Keratinocyte (primary cell): ENCODE data around the gene CCDC148. TPM values are rescaled to one million over a fixed set of nuclear protein-coding genes. Genes with fewer than 3 reads are reported as not detected.

Experiments used
- DNase-seq: peaks from one replicate; pipeline ENCODE4 v3.0.0-alpha.2; 2011; ENCODE audit warnings: low read depth, missing footprints, low spot score
- FAIRE-seq: peaks from 2 replicates; lab custom pipeline; 2011; peaks lifted over from hg19 to GRCh38; lab: Jason Lieb, UNC
- H2AFZ ChIP-seq: 2 replicates; pipeline ENCODE4 v1.6.0; 2012; ENCODE audit warnings: low read length, control low read depth, inconsistent platforms; ENCODE audit not compliant: control insufficient read depth
- H3K27ac ChIP-seq: 2 replicates; pipeline ENCODE4 v1.5.1; 2011; ENCODE audit warnings: low read length; ENCODE audit not compliant: control insufficient read depth, insufficient read depth
- H3K27me3 ChIP-seq: 3 replicates; pipeline ENCODE4 v1.6.0; 2011; ENCODE audit warnings: low read length; ENCODE audit not compliant: control insufficient read depth, insufficient read depth; ENCODE audit errors: extremely low read depth
- H3K36me3 ChIP-seq, 2 experiments: 2 replicates in 1 of 2; 3 replicates in 1 of 2; pipeline ENCODE4 v1.5.1; 2011; ENCODE audit warnings: low read length in 2 of 2, mild to moderate bottlenecking in 1 of 2; ENCODE audit not compliant: control insufficient read depth in 2 of 2, insufficient read depth in 2 of 2; ENCODE audit errors: extremely low read depth in 1 of 2
- H3K4me1 ChIP-seq: 3 replicates; pipeline ENCODE4 v1.5.1; 2011; ENCODE audit warnings: low read length; ENCODE audit not compliant: control insufficient read depth, insufficient read depth; ENCODE audit errors: extremely low read depth
- H3K4me2 ChIP-seq: 3 replicates; pipeline ENCODE4 v1.6.0; 2011; ENCODE audit warnings: low read depth, low read length; ENCODE audit not compliant: control insufficient read depth, insufficient read depth; ENCODE audit errors: extremely low read depth
- H3K4me3 ChIP-seq, 3 experiments: fragments of 200-600 bp in 1 of 3; sonication (generic) in 1 of 3; 2 replicates in 2 of 3; 3 replicates in 1 of 3; pipeline ENCODE4 v1.5.1; 2011 to 2016; ENCODE audit warnings: low read length in 3 of 3, mild to moderate bottlenecking in 3 of 3, control low read depth in 2 of 3, inconsistent platforms in 1 of 3, low read depth in 1 of 3, mixed read lengths in 1 of 3, mixed run types in 1 of 3, moderate library complexity in 1 of 3; ENCODE audit not compliant: control insufficient read depth in 2 of 3, insufficient read depth in 2 of 3; ENCODE audit errors: extremely low read depth in 1 of 3
- H3K79me2 ChIP-seq: 2 replicates; pipeline ENCODE4 v1.6.0; 2012; ENCODE audit warnings: low read length; ENCODE audit not compliant: control insufficient read depth, insufficient read depth
- H3K9ac ChIP-seq: 3 replicates; pipeline ENCODE4 v1.6.0; 2011; ENCODE audit warnings: low read length; ENCODE audit not compliant: control insufficient read depth, insufficient read depth; ENCODE audit errors: extremely low read depth
- H3K9me1 ChIP-seq: 3 replicates; pipeline ENCODE4 v1.6.0; 2011; ENCODE audit warnings: low read length; ENCODE audit not compliant: control insufficient read depth, insufficient read depth; ENCODE audit errors: extremely low read depth
- H3K9me3 ChIP-seq: 2 replicates; pipeline ENCODE4 v1.5.1; 2012; ENCODE audit warnings: low read depth, low read length; ENCODE audit not compliant: control insufficient read depth
- H4K20me1 ChIP-seq: 3 replicates; pipeline ENCODE4 v1.6.0; 2011; ENCODE audit warnings: low read length; ENCODE audit not compliant: control insufficient read depth, insufficient read depth; ENCODE audit errors: extremely low read depth
- CTCF ChIP-seq, 3 experiments: IDR thresholded peaks in 1 of 3; conservative IDR thresholded peaks in 1 of 3; optimal IDR thresholded peaks in 1 of 3; 2 replicates in 2 of 3; 3 replicates in 1 of 3; pipeline versions ENCODE3 to v1.5.1; 2011; ENCODE audit warnings: low read length in 3 of 3, mild to moderate bottlenecking in 3 of 3, moderate library complexity in 2 of 3, control low read depth in 1 of 3, inconsistent platforms in 1 of 3; ENCODE audit not compliant: insufficient read depth in 2 of 3; ENCODE audit errors: extremely low read depth in 1 of 3
- EZH2 ChIP-seq: IDR thresholded peaks from one replicate; pipeline ENCODE4 v1.6.1; 2012; ENCODE audit warnings: inconsistent platforms, mild to moderate bottlenecking, low read length, moderate library complexity
- dilution Hi-C: fragments of 300-500 bp; cut with MboI; formaldehyde crosslinking; loops from one replicate; pipeline ENCODE4 v1.7.0; 2020; ENCODE audit warnings: low sequenced_read_pairs; ENCODE audit not compliant: extremely low pct_ligation_motif_present
- polyA plus RNA-seq, 5 experiments: library from polyadenylated mRNA; depleted of rRNA in 3 of 5; stranded (reverse) in 3 of 5; stranded (forward) in 1 of 5; unstranded in 1 of 5; fragments of >200 nt; gene quantifications; 1 replicate in 1 of 5; 2 replicates in 3 of 5; 3 replicates in 1 of 5; pipeline versions ENCODE4 v1.2.1 to v1.2.3, GENCODE V29; 2011 to 2012; ENCODE audit warnings: missing spikeins in 2 of 5, low read depth in 1 of 5, low replicate concordance in 1 of 5

CCDC148 gene
- polyA plus RNA-seq, 1 donor (not counting 4 experiments of a cell fraction or from before 2014, with no cell fraction given) = 0.39 TPM

- Histone ChIP-seq H3K9ac (no peak overlapping the region), H3K79me2 (no peaks in the 10 kb centered on the region), H3K36me3 (no peaks in the 10 kb centered on the region), H3K4me3 (no peak overlapping the region), H3K27ac (no peak overlapping the region), H3K4me1 (no peaks in the 10 kb centered on the region), H3K4me2 (no peak overlapping the region), H2AFZ (no peak overlapping the region), H4K20me1 (no peaks in the 10 kb centered on the region), H3K9me3 (no peaks in the 10 kb centered on the region), H3K9me1 (no peaks in the 10 kb centered on the region), H3K27me3 (no peaks in the 10 kb centered on the region)
- no peak for DNase-seq
- TF ChIP-seq CTCF (optimal IDR thresholded peaks at IDR 0.05 in 1 of 3, IDR thresholded peaks at IDR 0.05 in 1 of 3, conservative IDR thresholded peaks at IDR 0.05 in 1 of 3; ENCODE audit: extremely low read depth in 1 of 3, insufficient read depth in 2 of 3, low read length in 3 of 3) = no peak
- TF ChIP-seq EZH2 = no peak
- dilution Hi-C loops = no loop called here
- no peak for FAIRE-seq
Measured at GRCh38 chr2:158346032-158346431, 110.5 kb downstream of the CCDC148 start.

- Histone ChIP-seq H3K9ac (no peak overlapping the region), H4K20me1 (no peaks in the 10 kb centered on the region), H3K4me1 (no peaks in the 10 kb centered on the region), H3K27ac (no peak overlapping the region), H3K4me2 (no peak overlapping the region), H3K9me3 (no peaks in the 10 kb centered on the region), H3K79me2 (no peaks in the 10 kb centered on the region), H2AFZ (no peak overlapping the region), H3K9me1 (no peaks in the 10 kb centered on the region), H3K4me3 (no peak overlapping the region), H3K27me3 (no peaks in the 10 kb centered on the region), H3K36me3 (no peaks in the 10 kb centered on the region)
- dilution Hi-C loops = no loop called here
- no peak for FAIRE-seq
- no peak for DNase-seq
- no peak for TF ChIP-seq CTCF (optimal IDR thresholded peaks at IDR 0.05 in 1 of 3, IDR thresholded peaks at IDR 0.05 in 1 of 3, conservative IDR thresholded peaks at IDR 0.05 in 1 of 3; ENCODE audit: extremely low read depth in 1 of 3, insufficient read depth in 2 of 3, low read length in 3 of 3)
- no peak for TF ChIP-seq EZH2
Measured at GRCh38 chr2:158339513-158339912, 117.0 kb downstream of the CCDC148 start.
